ENCODE measurements around the gene TBL1X.

- TF ChIP-seq CTCF (IDR thresholded peaks at IDR 0.05; ENCODE audit: low read depth, low read length) (no peak), EZH2phosphoT487 (IDR thresholded peaks at IDR 0.05; ENCODE audit: low read depth) (no peak)
These were observed 186.9 kb downstream of the TBL1X start for GRCh38 chrX:9651737-9652136.
